Measurements from ENCODE around the gene PTPRN2.

Gene PTPRN2

GRCh38 chr7:157653827-157654207, 933.8 kb downstream of the PTPRN2 start:
- DNase-seq, result no peak

DNA sequence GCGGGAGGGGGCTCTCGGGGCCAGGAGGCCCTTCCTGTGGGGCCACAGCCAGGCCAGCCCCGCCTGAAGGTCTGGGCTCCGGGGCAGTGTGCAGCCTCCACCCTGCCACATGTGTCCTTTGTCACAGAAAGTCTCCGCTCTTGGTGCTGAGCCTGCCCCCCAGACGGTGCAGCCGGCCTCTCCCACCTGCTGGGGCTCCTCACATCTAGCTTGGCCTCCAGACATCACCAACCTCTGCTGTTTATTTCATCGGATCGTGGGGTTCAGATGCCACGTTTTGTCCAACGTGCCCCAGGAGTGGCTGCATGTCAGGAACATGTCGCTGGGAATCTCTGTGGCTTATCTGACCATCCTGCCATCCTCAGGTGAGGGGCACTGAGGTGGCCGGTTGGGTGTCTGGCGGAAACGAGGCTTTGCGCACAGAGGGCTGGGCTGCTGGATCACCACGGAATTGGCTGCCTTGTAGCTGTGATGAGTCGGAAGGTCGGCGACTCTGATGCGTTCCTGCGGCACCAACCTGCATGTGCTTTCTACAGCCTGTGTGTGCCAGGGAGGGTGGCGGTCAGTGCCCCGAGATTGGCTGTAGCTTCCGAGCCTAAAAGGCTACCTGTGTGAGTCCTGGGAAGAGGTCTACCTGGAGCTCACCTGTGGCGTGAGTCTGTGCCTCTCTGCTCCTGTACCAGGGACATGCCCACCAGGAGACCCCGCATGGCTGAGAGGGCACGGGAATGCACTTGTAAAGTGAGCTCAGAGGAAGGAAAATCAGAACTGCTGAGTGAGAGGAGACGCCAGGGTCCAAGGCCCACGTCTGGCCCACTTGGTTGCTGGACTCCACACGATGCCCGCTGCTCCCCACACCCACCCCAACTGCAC, 934.4 kb downstream of the PTPRN2 start:
- no peak for DNase-seq

DNA sequence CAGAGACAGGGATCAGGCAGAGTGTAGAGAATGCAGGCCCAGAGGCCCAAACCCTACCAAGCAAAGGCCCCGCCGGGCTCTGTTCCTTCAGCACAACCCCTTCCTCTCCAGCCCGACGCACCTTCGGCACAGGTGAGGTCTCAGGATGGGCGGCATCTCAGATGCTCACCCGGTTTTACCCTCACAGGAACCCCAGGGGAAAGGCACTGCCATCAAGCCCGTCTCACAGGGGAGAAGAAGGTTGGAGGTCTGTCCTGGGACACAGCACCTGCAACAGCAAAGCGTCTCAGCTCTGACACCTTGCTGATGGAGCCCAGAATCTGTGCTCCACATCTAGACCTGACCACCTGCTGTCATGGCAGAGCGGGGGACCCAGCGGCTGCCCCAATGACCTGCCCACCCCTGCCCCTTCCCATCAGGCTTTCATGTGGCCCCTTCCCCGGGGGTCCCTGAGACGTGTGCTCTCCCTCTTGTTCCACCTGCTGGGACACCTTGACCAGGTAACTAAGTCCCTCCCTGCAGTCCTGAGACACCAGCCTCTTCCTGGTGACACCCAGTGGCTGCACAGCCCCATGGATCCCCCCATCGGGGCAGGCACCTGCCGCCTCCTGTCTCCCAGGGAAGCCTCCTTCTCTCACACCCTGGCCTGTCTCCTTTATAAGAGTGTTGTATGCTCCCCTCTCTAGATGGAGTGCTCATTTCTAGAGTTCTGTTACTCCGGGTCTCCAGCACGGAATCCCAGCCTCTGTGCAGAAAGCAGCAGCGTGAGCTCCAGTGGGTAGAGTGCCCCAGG, 935.3 kb downstream of the PTPRN2 start:
- no peak for DNase-seq

DNA sequence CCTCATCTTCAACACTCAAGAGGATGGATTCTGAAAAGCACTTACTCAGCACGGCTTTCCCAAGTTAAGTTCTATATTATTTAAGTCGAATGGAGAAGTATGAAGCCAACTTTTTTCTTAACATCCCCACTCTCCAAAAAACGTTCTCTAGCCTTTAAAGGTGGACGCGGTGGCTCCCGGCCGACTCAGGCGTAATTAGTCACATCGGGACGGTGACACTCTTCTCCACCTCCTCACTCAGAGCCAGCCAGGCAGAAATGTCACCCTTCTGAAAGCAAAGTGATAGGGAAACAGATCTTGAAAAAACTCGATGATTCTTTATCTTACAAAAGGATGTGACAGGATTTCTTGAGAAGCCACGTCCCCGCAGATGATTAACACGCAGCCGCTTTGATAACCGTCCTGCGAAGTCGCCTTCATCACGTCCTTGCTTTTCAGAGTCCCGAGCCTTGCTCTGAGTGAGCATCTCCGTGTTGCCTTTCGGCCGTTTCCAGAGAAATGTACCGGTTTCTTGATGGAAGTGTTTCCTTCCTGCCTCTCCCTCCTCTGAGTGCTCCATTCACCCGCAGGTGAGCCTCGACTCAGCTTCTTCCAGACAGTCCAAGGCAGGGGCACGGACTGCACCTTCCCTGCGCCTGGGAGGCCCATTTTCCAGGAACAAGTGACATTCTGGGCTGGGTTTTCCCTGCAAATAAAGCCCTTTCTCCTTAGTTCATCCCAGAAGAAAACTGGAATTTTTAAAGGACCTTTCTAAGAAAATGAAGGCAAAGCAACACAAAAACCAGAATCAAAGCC, 936.1 kb downstream of the PTPRN2 start:
- DNase-seq, result no peak

GRCh38 chr7:157650801-157651200, 936.8 kb downstream of the PTPRN2 start:
- no peak for DNase-seq

GRCh38 chr7:157650131-157650631, 937.4 kb downstream of the PTPRN2 start:
- DNase-seq, result no peak

DNA sequence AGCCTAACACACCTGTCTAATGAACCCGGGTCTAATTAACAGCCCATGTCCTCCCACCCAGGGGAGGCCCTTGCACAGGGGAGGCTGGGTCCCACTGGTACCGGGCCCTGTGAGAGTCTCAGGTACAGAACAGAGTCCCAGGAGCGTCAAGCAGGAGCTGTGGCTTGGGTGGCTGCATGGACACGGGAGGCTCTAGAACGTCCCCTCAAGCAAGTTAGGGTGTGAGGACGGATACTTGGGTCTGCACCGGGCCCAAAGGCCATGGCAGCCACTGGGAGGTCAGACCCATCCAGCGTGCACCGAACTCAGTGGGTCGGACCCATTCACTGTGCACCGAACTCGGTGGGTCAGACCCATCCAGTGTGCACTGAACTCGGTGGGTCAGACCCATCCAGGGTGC, 941.1 kb downstream of the PTPRN2 start:
- DNase-seq, result no peak

- DNase-seq, result no peak
Observed at GRCh38 chr7:157645539-157645938, 942.1 kb downstream of the PTPRN2 start.

DNA sequence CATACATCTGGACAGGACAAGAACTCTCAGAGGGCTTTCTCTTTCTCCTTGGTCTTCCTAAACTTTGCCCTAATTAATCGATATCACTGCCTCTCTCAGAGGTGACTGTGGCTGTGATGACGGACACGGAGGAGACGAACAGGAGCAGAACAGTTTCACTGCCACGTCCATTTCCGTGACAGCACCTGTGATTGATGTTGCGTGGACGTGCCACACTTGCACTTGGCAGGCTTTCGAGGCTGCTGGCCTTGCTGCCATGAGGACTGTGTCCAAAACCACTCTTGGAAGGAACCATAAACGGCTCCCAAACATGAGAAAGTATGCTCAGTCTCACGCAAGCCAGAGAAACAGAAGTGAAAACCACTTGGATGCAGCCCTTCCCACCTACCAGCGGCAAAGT, 942.7 kb downstream of the PTPRN2 start:
- no peak for DNase-seq

DNA sequence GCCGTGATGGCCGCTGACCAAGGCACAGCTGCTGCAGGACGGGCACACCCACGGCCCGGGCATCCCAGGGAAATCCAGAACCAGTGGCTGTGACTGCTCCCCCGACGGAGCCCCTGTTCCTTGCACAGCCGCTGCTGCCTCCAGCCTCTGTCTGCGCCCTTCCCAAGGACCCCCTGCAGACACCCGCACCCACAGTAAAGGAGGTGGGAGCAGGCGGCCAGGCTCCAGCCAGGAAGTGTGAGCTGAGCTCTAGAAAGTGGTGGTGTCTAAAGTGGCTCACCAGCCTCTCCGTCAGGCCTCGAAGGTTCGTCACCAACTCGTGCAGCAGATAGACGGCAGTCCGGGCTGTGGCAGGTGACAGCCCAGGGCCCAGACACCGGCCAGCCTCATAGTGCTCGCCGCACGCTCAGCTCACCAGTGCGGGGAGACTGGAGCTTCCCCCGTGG, 944.1 kb downstream of the PTPRN2 start:
- no peak for DNase-seq

- no peak for DNase-seq
Observed at GRCh38 chr7:157641866-157642265, 945.8 kb downstream of the PTPRN2 start.

- no peak for DNase-seq
Observed at GRCh38 chr7:157640144-157640543, 947.5 kb downstream of the PTPRN2 start.

DNA sequence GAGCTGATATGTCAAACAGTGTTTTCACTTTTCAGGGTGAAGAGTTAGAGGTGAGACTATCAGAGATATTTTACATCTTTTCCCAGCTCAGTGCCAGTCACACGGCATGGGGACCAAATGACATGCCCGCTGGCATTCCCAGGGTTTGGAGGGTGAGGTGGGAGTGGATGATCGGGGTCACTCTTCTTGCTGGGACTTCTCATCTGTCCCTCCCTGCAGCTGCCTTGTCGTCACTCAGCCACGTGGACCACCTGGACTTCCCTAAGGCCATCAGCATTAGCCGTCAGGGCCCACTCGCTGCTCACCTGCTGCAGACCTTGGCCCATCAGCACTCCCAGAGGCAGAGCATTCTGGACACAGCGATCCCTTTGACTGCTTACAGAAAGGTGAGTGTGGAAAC, 949.1 kb downstream of the PTPRN2 start:
- DNase-seq, result no peak

GRCh38 chr7:157637216-157637949, 950.2 kb downstream of the PTPRN2 start:
- no peak for DNase-seq

DNA sequence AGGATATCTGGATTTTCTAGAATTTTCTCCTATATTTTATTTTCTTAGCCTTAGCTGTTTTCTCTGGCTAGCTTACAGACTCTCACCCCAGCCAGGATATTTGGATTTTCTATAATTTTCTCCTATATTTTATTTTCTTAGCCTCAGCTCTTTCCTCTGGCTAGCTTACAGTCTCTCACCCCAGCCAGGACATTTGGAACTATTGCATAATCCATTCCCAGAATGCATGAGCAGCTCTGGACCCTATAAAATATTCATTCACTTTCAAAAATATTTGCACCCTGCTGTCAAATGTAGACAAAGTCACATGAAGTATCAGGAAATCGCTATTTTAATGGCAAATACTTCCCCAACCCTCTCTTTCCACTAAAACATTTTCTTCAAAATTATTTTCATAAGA, 952.0 kb downstream of the PTPRN2 start:
- DNase-seq, result no peak

GRCh38 chr7:157635148-157635500, 952.5 kb downstream of the PTPRN2 start:
- no peak for DNase-seq

DNA sequence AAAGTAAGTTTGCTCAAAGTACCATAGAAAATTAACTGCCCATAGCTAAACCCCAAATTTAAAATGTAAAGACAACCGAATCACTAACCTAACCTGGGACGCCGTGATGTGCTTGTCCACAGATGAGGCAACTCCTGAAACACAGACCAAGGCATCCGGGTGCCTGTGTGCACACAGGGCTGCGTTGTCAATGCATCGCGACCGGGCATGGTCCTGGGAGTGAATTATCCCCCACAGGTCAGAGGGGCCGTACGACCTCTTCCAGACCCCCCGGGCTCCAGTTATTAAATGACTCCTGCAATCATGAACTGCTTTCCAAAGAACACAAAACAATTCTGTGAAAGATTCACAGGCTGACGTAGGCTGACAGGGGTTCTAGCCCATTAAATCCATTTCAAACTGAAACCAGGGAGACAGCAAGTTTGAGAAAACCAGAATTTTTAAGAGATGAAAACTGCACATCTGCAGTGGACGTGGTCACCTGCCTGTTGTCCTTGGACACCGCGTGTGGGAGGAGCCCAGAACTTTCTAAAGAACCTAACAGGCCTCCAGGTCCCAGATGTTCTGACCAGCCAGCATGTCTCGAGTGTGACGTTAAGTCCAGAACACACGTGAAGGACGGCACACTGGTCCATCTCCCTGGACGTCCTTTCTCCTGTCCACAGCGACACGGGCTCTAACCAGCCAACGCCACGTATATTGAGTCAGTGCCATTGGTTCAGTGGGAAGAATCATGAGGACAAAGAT, 953.0 kb downstream of the PTPRN2 start:
- DNase-seq, result no peak

DNA sequence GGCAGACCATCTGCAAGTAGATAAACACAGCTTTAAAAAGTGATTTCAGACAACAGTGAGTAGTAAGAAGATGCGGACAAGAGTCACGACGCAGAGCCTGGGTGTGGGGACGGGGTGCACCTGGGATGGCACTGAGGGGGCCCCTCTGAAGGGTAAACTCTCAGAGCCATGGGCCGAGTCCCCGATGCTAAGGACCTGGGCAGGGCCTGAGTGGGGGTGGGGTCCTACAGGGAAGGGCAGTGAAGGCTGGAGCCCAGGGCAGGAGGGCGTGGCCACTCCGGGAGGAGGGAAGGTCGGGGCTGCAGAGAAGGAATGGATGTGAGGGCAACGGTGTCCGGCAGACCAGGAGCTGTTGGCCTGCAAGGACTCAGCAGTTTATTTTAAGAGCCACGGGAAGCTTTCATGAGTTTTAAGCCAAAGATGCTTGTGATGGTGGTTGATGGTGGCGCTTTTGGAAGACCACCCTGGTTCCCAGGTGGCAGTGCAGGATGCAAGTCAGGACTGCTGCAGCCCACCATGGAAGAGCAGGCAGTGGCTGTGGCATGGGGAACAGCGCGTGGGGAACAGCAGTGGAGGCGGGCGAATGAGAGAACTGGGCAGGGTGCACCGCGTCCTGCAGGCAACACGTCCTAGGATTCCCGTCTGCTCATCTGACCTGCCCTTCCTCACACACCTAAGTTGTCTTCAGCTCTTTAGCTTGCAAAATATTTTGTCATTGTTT, 954.0 kb downstream of the PTPRN2 start:
- no peak for DNase-seq

DNA sequence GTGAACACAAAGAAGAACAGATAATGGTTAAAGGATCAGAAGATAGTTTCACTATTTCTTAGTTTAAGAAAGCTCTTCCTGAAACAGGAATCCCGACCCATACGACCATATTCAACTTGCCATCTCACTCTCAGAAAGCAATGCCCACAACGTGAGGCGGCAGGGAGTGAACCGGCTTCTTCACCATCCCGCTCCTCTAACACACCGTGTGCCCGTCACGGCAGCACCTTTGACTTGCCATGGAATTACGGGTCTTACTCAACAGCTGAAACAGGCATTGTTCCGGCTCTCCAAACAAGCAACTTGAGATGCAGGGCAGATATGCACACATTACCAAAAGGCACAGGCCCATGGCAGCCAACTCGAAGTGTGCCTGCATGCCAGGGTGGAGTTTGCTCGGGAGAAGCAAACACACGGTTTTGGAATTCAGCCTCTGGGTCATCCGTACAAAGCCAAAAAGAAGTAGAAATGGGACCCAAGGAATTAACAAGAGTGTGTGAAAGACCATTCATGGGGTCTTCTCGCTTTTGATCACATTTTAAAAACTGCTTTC, 957.2 kb downstream of the PTPRN2 start:
- no peak for DNase-seq

DNA sequence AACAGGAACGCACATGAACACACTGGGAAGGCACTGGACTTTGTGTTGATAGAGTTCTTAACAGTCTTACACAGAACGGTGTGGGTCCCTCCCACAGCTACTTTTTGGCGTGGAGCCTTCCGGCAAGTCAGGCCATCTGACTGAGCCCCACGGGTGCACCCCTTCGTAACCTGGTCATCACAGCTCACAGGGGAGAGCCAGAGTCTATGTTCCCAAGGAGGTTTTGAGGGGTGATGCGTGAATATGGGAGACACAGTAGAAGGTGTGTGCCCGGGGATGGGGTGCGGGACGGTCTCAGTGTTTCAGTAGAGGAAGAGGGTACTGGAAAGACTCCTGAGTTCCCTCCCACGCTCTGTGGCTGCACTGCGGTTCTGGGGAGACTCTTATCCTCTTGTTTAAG, 959.2 kb downstream of the PTPRN2 start:
- DNase-seq, result no peak

- DNase-seq, result no peak
Observed at GRCh38 chr7:157627646-157628045, 960.0 kb downstream of the PTPRN2 start.
